Measurements from ENCODE around the gene COMP.
"Not testable (repeated sequence)": the region's sequence is repeated elsewhere in the genome, so short reads cannot be mapped to it uniquely, and the experiment has no call there.

COMP gene

GRCh38 chr19:18745012-18745735, 45.9 kb downstream of the COMP start:
- DNase-seq = no peak

DNA sequence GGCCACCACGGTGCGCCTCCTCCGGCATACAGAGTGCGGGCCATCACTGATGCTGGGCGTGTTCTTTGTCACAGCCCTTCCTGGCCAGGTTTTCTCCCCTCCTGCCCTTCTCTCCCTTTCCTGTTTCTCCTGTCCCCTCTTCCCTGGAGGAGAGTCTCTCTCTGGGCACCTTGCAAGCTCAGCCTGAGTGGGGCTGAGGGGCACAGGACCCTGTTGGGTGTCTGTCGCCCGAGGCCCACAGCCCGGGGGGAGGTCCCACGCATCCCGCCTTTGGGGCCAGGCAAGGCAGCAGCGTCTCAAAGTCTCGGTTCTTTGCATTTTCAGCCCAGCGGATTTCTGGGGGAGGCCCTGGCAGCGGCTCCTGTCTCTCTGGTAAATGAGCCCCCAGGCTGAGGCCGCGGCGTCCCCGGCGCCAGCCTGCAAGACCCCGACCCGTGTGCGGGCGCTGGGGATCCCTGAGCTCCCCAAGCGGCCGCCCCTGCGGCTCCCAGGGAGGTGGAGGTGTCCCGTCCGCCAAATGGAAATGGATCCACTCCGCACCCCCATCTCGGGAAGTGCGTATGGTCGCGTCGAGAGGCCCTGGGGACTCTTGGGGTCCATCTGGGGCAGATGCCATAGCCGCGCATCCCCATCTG, 47.2 kb downstream of the COMP start:
- DNase-seq = no peak

DNA sequence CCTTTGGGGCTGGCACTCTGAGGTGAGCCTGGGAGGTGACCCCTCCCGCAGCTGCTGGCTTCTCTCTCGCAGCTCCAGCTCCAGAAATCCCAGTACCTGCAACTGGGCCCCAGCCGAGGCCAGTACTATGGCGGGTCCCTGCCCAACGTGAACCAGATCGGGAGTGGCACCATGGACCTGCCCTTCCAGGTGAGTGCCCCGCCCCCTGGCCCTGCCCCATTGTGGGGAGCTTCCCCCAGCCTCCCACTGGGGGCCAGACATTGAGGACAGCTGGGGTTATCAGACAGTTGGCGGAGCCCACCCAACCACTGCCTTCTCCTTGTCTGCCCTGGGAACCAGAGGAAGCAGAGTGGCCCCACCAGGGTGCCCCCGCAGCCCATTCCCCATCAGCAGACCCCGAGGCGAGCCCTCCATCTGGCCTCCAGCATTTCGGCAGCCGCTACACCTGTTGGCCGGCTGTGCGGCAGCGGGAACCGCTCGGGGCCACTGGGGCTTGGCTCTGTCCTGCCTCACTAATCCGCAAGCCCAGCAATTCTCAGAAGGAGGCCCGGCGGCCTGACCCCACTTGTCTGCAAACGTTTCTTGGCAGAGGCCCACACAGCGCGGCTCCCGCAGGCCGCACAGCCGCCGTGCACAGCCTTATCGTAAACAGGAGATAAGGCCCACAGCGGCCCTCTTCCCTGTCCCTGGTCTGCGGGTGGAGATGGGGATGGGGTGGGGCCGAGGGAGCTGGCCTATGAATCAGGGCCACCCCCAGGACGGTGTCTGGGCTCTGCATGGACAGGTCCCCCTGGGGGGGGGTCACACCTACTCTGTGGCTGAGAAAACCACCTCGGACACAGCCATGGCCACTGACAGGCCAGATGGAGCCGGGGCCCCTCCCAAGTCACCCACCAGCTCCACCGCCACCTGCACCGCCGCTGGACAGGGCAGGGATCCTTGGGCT, 48.0 kb downstream of the COMP start:
- no peak for DNase-seq

DNA sequence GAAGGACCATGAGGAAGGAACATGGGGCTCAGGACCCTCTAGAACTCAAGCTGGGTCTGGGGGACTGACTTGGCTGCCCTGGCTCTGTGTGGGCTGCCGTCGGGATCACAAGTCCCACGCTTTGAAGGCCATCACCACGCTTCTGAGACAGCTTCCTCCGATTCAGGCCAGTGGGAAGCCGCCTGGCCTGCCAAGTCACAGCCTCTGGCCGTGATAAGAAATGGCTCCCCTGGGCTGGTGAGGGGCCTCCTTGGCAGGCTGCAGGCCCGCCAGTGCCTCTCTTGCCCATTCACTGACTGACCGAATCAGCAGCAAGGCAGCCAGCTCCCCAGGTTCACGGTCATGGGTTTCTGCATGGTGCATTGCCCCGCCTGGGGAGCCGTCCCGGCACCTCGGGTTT, 48.8 kb downstream of the COMP start:
- no peak for DNase-seq

GRCh38 chr19:18741124-18742121, 49.7 kb downstream of the COMP start:
- peak; percentile 75 for DNase-seq

DNA sequence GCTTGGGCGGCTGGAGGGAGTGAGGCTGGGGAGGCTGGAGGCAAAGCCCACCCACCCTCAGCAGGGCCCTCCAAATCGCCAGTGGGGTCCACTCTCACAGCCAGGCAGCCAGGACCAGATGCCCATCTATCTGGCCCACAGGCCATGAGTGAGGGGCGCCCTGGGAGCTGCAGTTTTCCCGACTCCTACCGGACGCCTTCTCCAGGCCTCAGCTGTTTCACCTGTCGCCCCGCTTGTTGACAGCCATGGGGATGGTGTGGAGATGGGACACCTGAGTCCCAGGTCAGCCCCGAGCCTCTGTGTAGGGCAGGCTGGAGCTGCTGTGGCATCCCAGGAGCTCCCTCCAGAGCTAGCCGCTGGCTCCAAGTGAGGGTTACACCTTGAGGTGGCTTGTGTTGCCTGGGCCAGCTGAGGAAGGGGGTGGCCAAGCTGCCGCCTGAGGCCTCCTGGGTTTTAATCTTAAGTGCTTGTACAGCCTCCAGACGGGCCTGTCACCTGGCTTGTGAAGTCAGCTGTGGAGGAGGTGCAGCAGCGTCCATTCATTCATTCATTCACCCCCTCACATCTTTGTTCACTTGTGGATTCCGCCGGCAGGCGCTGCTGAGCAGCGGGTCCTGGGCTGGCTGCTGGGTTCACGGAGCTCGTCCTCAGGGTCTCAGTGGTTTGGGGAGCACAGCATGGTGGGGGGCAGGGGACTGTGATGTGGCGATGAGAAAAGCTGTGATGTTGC, 52.0 kb downstream of the COMP start:
- DNase-seq = no peak

DNA sequence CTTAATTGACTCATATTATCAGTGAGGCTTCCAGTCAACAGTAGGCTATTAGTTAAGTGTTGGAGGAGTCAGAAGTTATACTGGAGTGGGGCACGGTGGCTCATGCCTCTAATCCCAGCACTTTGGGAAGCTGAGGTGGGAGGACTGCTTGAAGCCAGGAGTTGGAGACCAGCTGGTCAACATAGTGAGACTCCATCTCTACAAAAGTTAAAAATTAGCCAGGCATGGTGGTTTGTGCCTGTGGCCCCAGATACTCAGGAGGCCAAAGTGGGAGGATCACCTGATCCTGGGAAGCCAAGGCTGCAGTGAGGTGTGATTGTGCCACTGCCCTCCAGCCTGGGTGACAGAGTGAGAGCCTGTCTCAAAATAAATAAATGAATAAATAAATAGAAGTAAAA, 53.2 kb downstream of the COMP start:
- DNase-seq = no peak

GRCh38 chr19:18737337-18737953, 53.7 kb downstream of the COMP start:
- no peak for DNase-seq

- DNase-seq = no peak
Measured at GRCh38 chr19:18736415-18737336, 54.4 kb downstream of the COMP start.

DNA sequence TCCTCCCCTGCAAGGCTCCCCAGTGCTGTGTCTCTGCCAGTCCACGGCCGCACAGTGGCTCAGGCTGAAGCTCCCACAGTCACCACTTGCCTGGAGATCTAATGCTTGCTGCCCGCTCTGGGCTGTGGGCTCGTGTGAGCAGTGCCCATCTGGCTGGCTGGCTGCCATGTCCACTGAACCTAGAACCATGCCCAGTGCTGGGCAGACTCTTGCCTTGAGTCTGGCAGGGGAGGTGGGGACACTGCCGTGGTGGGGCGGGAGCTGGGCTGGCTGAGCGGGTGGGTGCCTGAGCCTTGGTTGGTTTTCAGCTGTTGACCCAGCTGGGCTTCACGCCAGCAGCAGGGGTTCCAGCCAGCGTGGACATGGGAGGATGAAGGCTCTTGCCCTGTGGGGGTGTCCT, 55.4 kb downstream of the COMP start:
- DNase-seq = no peak

DNA sequence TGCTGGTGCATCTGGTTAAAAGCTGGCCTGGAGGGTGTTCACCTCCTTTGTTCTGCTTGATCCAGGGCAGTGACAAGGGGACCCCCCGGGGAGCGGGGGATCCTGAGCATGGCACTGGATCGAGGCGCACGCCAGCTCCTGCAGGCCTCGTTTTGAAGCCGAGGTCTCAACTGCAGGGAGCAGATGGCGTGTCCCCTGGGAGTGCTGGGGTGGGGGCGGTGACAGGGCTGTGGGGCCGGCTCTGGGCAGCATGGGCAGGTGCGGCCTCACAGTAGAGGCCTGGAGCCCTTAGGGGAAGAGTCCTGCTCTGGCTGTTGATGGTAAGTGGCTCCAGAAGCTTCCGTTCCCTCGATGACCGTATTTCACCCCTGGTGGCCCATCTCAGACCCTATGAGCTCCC, 55.8 kb downstream of the COMP start:
- DNase-seq = no peak

- DNase-seq = not testable (repeated sequence)
Measured at GRCh38 chr19:18733762-18734332, 57.3 kb downstream of the COMP start.

DNA sequence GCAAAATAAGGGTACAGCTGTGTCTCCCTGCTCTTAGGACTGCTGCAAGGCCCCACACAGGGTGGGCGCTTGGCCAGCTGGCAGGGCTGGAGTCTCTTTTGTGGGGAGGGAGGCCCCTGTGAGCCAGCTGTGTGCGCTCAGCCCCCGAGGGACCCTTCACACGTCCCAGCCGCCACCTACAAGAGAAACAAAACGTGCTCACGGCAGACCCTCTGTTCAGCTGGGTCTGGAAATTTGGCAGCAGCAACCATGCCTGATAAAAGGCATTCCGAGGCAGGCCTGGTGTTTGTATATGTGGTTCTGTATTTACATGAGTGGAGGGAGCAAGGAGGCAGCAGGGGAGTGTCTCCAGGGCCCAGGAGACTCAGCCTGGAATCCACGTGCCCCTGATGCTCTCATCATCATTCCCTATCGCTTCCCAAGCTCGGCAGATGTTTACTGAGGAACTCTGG, 57.9 kb downstream of the COMP start:
- peak; percentile 56 for DNase-seq

All from DMS79 (cell line).